HG02938 (cell line): ENCODE measurements around the gene FBXW9.
"Not testable (repeated sequence)": the region's sequence is repeated elsewhere in the genome, so short reads cannot be mapped to it uniquely, and the experiment has no call there.

Source experiments
- ATAC-seq: cut with Tn5 transposase; IDR thresholded peaks from one replicate; pipeline ENCODE4 v1.9.1; 2021; ENCODE audit warnings: mild to moderate bottlenecking, moderate library complexity; ENCODE audit not compliant: unreplicated experiment

Gene FBXW9

GRCh38 chr19:12660980-12661379 lies 35.5 kb downstream of the FBXW9 start:
- no peak for ATAC-seq

GRCh38 chr19:12657966-12658365 lies 38.5 kb downstream of the FBXW9 start:
- ATAC-seq = no peak

GRCh38 chr19:12656899-12657571 lies 39.4 kb downstream of the FBXW9 start:
- no peak for ATAC-seq

- ATAC-seq = no peak
These were observed 40.9 kb downstream of the FBXW9 start for GRCh38 chr19:12655546-12655945.

GRCh38 chr19:12652219-12652618 lies 44.2 kb downstream of the FBXW9 start:
- no peak for ATAC-seq

- ATAC-seq = no peak
These were observed 46.5 kb downstream of the FBXW9 start for GRCh38 chr19:12649941-12650340.

- no peak for ATAC-seq
These were observed 48.3 kb downstream of the FBXW9 start for GRCh38 chr19:12648088-12648487.

- no peak for ATAC-seq
These were observed 48.9 kb downstream of the FBXW9 start for GRCh38 chr19:12647490-12648071.

GRCh38 chr19:12647047-12647446 lies 49.4 kb downstream of the FBXW9 start:
- ATAC-seq = no peak

GRCh38 chr19:12646551-12646950 lies 49.9 kb downstream of the FBXW9 start:
- no peak for ATAC-seq

- not testable (repeated sequence) for ATAC-seq
These were observed 52.7 kb downstream of the FBXW9 start for GRCh38 chr19:12643716-12644115.

- no peak for ATAC-seq
These were observed 53.9 kb downstream of the FBXW9 start for GRCh38 chr19:12642506-12642905.

GRCh38 chr19:12641456-12641855 lies 55.0 kb downstream of the FBXW9 start:
- ATAC-seq = no peak

GRCh38 chr19:12639901-12640613 lies 56.4 kb downstream of the FBXW9 start:
- ATAC-seq = no peak
